Medulla oblongata (tissue), 1 donor: ENCODE data around the gene TPST1.
"Not testable (repeated sequence)": the region's sequence is repeated elsewhere in the genome, so short reads cannot be mapped to it uniquely, and the experiment has no call there.

Experiments
- DNase-seq: peaks from one replicate; pipeline ENCODE4 v3.0.0-alpha.2; 2015; ENCODE audit errors: extremely low spot score

Gene TPST1

DNA sequence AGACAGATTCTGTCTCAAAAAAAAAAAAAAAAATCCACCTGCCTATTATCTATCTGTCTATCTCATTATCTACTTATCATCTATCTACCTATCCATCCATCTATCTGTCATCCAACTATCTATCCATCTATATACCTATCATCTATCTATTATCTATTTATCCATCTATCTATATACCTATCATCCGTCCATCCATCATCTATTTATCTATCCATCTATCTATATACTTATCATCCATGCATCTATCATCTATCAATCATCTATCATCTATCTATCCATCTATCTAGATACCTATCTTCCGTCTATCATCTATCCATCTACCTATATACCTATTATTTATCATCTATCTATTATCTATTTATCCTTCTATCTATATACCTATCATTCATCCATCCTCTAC, 16.5 kb upstream of the TPST1 start:
- no peak for DNase-seq

DNA sequence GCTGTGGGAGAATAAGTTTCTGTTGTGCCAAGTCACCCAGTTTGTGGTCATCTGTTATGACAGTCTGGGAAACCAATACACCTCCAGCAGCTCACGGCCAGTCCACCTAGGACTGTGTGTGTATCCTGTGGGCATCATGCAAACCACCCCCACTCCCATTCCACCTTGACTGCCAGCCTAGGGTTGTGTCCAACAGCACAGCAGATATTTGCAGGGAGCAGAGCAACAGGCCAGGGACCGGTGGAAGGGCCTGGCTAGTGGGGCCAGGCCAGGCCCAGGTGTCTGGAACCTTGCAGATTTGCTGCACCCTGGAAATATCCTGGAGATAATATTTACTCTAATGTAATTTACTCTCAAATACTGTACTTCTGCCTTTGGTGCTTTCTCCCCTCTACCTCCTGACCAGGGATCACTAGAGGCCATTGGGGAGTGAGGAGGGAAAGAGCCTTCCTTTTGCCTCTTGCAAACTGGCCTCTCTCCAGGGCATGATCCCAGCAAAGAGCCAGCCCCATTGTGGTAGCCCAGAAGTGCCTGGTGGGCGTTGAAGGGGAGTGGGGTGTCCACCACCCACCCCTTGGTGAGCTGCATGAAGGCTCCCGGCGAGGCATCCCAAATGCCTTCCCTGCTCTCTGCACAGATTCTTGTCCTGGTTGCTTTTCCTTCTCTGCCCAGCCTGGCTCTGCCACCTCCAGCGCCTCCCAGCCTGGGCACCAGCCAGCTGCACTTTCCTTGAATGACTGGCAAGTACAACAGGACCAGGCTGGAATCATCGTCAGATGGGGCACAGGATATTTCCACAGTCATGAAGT, 15.2 kb upstream of the TPST1 start:
- DNase-seq: no peak

DNA sequence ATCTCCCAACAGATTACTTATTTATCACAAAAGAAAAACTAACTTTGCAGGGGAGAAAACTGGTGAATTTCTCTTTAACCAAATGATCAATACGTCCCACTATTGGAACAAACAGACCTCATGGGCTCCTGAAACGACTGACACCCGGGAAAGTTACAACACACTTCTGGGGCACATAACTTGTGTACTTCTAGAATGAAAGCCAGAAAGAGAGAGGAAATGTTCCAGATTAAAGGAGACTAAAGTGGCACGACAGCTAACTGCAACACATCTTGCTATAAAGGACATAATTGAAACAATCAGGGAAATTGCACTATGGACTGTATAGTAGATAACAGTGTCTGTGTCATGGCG, 14.7 kb upstream of the TPST1 start:
- no peak for DNase-seq

DNA sequence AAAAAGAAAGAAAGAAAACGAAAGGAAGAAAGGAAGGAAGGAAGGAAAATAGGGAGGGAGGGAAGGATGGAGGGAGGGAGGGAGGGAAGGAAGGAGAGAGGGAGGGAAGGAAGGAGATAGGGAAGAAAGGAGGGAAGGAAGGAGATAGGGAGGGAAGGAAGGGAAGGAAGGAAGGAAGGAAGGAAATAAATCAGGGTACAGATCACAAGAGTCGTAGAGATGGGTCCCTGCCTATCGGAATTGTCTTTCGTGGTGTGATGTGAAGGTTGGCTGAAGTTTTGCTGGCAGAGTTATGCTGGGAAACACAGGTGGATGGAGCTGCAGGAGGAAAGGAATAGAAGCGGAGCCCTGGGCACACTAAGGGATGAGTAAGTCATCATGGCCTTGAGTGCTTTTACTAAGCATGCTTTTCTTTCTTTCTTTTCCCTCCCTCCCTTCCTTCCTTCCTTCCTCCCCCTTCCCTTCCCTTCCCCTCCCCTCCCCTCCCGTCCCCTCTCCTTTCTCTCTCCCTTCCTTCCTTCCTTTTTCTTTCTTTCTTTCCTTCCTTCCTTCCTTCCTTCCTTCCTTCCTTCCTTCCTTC, 11.9 kb upstream of the TPST1 start:
- DNase-seq: no peak

DNA sequence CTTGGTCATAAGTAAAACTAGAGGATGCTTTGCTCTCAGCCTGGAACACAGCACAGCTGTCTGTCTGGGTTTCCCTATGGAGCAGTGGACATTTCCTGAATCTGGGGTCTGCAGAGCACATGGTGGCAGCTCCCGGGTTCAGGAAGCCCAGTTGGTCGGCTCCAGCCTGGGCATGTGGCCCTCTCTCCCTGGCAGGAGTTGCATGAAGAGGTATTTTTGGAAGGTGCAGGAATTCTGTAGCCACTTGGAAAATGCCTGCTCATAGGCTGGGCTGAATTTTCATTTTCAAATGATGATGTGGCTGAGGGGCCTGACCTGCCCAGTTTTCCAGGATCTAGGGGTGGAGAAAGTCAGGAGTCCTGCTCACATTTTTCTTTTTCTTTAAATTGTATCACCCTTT, 6.7 kb upstream of the TPST1 start:
- DNase-seq: no peak

DNA sequence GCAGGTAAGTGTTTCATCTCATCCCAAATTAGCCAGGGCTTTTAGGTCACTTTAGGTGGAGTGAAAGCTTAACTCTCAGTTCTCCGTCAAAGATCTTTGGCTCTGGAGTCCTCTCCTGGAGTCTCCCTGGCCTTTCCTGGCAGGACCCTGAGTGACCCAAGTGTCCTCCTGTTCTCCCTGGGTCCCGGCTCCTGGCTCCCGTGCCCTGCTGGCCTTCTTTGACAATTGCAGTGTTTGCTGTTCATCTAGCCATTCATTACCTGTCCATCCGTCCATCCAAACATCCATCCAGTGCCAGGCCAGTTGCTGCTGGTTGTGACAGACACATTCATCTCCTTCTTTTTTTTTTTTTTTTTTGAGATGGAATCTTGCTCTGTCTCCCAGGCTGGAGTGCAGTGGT, 6.2 kb upstream of the TPST1 start:
- no peak for DNase-seq

DNA sequence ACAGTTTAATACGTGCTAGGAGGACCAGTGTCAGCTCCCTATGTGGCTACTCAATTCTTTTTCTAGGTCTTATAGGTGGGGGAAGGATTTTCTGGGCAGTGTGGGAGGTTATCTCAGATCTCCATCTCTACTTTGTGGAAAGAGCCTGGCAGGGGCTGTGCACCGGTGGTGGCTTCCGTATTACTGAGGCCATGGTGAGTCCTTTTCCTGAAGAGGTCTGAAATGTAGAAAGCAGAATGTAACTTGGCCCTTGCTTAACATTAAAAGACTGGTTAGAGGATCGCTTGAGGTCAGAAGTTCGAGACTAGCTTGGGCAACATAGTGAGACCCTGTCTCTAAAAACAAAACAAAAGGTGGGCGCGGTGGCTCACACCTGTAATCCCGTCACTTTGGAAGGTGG, 2.7 kb upstream of the TPST1 start:
- no peak for DNase-seq

DNA sequence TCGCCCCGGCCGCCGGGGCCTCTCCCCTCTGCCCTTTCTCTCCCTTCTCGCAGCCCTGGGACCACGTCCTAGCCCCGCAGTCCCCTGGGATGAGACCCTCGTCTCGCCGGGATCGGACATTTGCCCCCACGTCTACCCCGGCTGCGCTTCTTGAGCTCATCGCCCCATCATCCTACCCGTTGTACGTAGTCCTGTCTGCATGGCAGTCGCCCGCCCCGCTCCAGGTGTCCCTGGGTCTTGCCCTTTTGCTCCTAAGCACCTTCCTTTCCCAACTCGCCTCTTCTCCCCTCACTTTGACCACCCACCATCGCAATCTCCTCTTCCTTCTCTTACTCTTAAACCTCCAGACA, 582 bp downstream of the TPST1 start:
- DNase-seq: no peak

DNA sequence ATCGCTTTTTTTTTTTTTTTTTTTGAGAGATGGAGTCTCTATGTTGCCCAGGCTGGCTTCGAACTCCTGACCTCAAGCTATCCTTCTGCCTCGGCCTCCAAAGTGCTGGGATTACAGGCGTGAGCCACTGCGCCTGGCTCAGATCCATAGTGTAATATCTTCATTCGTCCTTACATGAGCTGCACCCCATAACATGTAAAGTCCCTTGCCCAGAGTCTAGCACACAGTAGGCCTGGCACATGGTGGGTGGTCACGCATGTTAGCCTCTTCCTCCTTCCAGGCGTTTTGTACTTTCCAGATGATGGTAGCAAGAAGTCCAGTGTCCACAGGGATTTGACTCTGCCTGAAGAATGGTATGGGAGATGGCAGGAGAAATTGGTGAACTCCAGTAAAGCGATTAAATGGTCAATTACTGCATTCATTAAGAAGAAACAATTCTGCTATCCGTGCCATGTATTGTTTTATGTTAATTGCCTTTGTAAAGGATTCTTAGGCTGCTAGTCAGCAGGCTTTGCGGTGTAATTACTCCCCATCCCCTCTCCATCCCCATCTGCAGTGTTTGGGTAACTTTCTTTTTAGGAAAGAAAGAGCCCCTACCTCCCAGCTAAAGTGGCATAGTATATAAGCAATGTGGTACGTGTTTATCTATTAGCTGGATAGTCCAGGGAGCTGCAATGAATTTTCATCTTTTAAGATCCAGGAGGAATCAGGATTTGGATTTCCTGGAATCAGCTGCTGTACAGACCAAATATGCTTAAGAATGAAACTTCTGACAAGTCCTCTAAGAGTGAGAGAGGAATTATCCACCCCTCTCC, 1.2 kb downstream of the TPST1 start:
- DNase-seq: peak; percentile 29

DNA sequence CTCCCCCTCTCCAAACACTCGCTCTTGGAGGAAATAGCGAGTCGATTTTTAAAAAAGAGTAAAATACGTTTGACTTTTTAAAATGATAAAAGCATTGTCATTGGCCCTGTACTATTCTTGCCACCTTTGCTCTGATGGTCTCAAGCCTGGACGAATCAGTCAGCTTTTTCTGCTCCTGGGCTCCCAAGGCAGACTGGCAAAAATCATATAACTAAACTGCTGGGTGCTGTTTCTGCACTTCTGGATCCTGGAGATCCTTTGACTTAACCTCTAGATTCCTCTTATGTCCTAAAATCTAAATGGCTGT, 1.8 kb downstream of the TPST1 start:
- DNase-seq: peak; percentile 29

DNA sequence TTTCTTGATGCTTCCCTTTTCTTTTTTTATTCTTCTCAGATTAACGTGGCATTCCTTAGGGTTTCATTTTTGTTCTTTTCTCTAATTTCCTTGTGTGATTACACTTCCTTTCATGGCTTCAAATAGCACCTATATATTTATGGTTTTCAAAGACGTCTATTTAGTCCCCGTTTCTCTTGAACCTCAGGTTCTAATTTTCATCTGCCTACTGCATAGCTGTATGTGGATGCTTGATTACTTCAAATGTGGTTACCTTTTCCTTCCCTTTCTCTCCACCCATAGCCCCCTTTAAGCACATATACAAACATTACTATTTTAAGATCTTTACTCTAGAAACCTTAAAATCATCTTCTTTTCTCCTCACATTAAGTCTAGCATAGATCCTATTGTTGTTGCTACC, 2.4 kb downstream of the TPST1 start:
- DNase-seq: no peak

DNA sequence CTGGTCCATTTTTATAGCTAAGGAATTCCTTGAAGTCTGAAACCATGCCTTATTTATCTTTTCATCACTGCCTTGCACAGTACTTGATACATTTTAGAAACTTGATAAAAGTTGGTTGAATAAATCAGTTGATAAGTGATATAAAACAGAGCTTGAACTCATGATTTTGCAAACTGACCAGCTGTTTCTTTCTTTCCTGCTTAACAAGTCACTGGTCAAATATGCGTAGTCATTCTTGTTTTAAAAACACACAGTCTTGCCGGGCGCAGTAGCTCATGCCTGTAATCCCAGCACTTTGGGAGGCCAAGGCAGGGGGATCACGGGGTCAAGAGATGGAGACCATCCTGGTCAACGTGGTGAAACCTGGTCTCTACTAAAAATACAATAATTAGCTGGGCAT, 6.3 kb downstream of the TPST1 start:
- DNase-seq: no peak

DNA sequence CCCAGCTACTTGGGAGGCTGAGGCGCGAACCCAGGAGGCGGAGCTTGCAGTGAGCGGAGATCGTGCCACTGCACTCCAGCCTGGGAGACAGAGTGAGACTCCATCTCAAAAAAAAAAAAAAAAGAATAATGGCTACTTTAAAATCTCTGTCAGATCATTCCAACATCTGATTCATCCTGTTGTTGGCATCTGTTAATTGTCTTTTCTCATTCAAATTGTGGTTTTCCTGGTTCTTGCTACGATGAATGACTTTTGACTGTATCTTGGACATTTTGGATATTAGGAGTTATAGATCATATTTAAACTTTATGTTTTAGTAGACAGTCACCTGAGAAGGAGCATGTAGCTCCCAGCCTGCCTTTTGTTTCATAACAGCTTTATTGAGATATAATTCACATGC, 8.5 kb downstream of the TPST1 start:
- DNase-seq: no peak

DNA sequence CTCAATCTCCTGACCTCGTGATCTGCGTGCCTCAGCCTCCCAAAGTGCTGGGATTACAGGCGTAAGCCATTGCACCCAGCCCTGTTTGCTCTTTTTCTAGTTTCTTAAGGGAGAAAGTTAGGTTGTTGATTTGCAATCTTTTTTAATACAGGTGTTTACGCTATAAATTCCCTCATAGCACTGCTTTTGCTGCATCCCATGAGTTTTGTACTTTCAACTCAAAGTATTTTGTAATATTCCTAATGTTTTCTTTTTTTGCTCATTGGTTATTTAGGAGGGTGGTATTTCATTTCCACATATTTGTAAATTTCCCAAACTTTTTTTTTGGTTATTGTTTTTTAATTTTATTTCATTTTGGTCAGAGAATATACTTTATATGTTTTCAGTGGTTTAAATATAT, 11.6 kb downstream of the TPST1 start:
- no peak for DNase-seq

DNA sequence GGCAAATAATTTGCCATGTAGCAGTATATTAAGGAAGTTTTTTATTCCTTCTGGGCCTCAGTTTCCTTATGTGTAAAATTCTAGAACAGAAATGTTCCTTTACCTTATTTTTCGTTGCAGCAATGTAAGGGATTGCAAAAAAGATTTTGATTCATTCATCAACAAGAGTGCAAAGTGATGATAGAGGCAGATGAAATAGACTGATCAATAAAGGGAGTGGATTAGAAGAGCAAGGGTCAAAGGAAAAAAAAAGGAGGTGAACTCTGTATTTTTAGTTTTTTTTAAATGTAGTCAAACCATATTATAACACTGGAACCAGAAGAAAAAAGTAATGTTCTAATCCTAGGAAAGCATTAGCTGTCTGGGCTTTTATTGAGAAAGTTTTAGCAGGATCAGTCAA, 14.7 kb downstream of the TPST1 start:
- no peak for DNase-seq

DNA sequence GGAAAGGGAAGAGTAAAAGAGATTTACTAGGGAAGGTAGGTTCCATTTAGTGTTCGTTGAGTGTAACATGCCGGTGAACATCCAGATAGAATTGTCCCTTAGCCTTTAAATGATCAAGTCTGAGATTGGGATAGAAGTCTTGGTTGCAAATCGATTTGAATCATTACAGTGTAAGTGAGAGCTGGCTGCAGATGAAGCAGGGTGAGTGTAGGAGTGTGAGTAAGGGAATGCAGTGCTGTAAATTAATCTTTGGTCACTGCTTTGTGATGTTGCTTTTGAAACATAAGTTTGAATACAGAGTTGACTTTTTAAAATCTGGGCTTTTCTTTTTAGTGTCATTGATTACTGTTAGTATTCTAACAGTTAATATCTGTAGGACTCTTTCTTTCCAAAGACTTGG, 16.3 kb downstream of the TPST1 start:
- no peak for DNase-seq

DNA sequence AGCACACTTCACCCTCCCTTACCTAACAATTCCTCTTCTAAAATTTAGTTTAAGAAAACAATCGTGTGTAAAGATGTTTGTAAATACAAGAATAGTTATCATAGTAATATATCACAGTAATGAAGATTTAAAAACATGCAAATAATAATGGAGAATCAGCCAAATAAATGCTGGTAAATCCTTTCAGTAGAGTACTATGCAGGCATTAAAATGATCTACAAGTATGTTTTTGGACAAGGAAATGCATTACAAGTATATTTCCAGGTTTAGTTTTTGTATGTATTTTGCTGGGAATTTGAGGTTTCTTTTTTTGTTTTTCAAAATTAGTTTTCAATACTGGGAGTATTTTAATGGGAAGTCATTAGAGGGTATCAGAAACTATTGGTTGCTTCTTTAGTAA, 22.7 kb downstream of the TPST1 start:
- DNase-seq: no peak

DNA sequence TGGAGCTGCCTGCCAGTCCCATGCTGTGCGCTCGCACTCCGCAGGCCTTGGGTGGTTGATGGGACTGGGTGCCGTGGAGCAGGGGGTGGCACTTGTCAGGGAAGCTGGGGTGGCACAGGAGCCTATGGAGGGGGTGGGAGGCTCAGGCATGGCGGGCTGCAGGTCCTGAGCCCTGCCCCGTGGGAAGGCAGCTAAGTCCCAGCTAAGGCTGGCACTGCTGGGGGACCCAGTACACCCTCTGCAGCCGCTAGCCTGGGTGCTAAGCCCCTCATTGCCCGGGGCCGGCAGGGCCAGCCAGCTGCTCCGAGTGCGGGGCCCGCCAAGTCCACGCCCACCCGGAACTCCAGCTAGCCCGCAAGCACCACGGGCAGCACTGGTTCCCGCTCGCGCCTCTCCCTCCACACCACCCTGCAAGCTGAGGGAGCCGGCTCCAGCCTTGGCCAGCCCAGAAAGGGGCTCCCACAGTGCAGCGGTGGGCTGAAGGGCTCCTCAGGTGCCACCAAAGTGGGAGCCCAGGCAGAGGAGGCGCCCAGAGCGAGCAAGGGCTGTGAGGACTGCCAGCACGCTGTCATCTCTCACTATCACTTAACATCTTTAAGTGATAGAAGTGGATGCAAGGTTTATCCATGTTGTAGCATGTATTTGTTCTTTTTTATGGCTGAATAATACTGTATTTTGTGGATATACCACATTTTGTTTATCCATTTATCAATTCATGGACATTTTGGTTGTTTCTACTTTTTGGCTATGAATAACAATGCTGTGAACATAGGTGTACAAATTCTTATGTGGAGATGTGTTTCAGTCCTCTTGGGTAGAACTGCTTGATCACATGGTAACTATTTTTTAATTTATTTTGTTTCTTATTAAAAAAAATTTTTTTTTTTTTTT, 26.4 kb downstream of the TPST1 start:
- not testable (repeated sequence) for DNase-seq

DNA sequence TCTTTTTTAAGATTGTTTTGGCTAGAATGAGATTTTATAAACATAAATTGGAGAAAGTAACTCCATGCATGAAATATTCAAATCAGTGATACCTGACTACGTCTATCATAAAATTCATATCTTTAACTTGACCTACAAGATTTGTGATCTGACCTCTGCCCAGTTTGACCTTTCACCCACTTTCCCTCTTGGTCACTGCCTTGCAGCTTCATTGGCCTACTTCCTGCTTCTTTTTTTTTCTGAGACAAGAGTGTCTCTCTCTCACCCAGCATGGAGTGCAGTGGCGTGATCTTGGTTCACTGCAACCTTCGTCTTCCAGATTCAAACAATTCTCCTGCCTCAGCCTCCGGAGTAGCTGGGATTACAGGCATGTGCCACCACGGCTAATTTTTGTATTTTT, 28.5 kb downstream of the TPST1 start:
- no peak for DNase-seq

DNA sequence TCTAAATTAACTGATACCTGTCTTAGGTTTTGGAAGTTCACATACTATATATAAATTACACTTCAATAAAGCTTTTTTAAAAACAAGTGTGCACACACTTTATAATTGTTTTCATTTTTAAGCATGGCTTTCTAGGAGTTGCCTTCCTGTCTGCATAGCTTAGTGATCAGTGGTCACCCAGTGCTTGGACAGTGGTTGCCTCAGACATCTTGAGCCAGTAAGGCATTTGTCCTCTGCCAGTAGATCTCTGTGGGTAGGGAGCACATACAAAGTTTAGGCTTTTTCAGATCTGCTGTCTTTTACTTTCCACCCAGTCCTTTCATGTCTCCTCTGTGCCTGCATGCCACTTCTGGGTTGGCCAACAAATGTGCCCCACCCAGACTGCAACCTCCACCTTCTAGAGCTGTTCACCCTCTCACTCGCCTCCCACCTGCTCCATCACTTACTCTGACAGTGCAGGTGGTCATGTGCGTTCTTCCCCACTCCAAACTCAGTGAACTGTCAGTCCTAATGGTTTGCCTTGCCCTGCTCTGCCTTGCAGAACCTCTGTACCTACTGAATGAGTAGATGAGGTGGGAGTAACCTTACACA, 31.7 kb downstream of the TPST1 start:
- no peak for DNase-seq

DNA sequence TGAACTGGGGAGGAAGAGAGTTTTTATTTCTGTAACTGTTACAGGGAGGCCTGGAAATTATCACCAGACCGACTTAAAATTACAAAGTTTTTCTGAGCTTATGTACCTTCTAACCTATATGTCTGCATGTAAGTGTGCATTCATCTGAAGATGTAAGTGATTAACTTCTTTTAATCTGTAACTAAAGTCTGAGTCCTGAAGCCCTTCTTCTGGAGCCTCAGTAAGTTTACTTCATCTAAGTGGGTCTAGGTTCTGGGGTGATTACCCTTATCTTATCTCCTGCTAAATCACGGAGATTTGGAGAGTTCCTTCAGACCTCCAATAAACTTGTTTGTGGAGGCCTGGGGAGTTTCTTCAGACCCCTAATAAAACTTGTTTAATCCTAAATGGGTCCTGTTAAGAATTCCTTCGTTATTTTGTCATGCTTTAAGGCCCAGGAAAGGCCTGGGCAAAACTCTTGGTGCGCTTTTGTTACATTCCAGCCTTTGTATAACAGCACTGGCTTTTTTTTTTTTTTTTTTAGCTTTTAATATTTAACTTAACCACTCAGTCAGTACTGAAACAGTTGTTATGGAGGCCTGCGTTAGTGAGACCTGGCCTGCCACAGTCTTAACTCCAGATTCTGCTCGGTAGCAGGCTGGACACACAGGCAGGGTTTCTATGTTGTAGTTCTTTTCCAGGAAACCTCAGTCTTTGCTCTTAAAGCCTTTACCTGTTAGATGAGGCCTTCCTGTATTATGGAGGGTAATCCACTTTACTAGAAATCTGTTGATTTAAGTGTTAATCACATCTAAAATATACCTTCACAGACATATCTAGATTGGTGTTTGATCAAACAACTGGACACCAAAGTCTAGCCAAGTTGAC, 33.0 kb downstream of the TPST1 start:
- no peak for DNase-seq
